Head of caudate nucleus (tissue), 42 donors: Measurements from ENCODE around the gene PDXDC1.
"Not testable (repeated sequence)": the region's sequence is repeated elsewhere in the genome, so short reads cannot be mapped to it uniquely, and the experiment has no call there.

ENCODE experiments used
- DNase-seq, 42 donors: peaks; one replicate each; pipeline versions ENCODE4 v3.0.0 to v3.0.0-alpha.2; 2020 to 2021; ENCODE audit warnings: mixed read lengths in 7 of 42
- intact Hi-C: fragments of 100-400 bp; cut with DNase I; formaldehyde crosslinking; loops from one replicate; pipeline ENCODE4 v1.15.0; 2022

PDXDC1 gene

GRCh38 chr16:15029749-15030148 is 54.9 kb downstream of the PDXDC1 start:
- peak in 4 of 42 donors; percentile 14 to 35 (median 28) for DNase-seq
- intact Hi-C loops: not testable (repeated sequence)

- DNase-seq: peak in 3 of 42 donors; percentile 7 to 21 (median 21)
- intact Hi-C loops: no loop called here
Measured at GRCh38 chr16:15031179-15031578, 56.4 kb downstream of the PDXDC1 start.

DNA sequence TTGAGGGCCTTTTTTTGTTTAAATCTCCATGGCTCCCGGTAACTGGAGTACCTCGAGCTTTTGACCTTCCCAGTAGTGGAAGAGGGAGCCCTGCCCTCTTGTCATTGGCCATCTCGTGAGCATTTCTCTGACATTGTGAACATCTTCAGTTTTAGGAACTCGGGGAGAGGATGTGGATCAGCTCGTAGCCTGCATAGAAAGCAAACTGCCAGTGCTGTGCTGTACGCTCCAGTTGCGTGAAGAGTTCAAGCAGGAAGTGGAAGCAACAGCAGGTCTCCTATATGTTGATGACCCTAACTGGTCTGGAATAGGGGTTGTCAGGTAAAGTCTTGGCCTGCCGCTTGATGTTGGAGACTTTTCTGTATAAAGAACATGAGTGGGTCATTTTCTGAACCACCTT is 56.8 kb downstream of the PDXDC1 start:
- intact Hi-C loops: no loop called here
- DNase-seq: peak in 2 of 42 donors; percentile 1 to 13

- DNase-seq: peak in 2 of 42 donors; percentile 7 to 9
- intact Hi-C loops: no loop called here
Measured at GRCh38 chr16:15032547-15033308, 57.9 kb downstream of the PDXDC1 start.

GRCh38 chr16:15033309-15033707 is 58.5 kb downstream of the PDXDC1 start:
- intact Hi-C loops: no loop called here
- DNase-seq: peak in 3 of 42 donors; percentile 1 to 11 (median 4)

- peak in 2 of 42 donors; percentile 9 to 19 for DNase-seq
- intact Hi-C loops: no loop called here
Measured at GRCh38 chr16:15034266-15035162, 59.7 kb downstream of the PDXDC1 start.

DNA sequence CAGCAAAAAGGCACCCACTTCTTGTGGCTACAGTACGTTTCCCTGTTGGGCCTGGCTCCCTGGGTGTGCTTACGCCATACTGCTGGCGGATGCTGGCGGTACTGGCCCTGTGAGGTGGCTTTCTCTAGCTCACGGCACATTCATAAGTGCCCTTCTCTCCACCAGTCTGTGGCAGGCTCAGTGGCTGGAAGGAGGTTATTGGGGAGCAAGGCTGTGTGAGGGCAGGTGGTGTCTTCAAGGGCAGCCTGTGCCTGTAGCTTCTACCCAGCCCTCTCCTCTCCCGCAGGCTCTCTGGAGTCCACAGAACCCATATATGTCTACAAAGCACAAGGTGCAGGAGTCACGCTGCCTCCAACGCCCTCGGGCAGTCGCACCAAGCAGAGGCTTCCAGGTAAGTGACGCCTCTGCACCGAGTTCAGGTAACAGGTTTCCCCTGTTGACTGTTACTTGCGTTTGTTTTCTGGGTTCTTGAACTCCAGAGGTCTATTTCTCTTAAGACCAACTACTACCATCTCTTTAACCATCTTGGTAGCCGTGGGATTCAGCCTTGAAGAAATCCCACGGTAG is 60.4 kb downstream of the PDXDC1 start:
- intact Hi-C loops: no loop called here

GRCh38 chr16:15037003-15037402 is 62.2 kb downstream of the PDXDC1 start:
- DNase-seq: peak in 3 of 42 donors; percentile 36 to 40 (median 37)
- intact Hi-C loops: no loop called here

More for the DNA sequence above, 60.4 kb downstream of the PDXDC1 start:
- peak in 2 of 42 donors; percentile 7 to 16 for DNase-seq

DNA sequence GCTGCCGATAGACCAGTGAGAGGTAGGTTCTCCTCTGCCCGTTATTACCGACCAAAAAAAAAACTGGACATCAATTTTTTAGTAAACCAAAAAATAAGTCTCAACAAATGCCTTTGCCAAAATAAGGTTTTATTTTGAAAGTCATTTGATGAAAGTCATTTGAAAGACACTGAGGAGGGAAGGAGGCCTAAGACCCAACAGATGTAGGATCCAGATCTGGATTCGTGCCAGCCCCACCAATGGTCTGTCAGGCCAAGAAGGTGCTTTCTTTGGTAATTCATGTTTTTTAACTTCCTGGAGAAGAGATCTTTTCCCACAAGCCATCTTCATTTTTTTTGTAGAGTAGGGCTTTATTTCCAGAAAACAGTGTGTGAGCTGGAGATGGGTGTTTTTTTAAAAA is 62.9 kb downstream of the PDXDC1 start:
- intact Hi-C loops: no loop called here
- DNase-seq: no peak

GRCh38 chr16:15038689-15039088 is 63.9 kb downstream of the PDXDC1 start:
- no peak for DNase-seq

DNA sequence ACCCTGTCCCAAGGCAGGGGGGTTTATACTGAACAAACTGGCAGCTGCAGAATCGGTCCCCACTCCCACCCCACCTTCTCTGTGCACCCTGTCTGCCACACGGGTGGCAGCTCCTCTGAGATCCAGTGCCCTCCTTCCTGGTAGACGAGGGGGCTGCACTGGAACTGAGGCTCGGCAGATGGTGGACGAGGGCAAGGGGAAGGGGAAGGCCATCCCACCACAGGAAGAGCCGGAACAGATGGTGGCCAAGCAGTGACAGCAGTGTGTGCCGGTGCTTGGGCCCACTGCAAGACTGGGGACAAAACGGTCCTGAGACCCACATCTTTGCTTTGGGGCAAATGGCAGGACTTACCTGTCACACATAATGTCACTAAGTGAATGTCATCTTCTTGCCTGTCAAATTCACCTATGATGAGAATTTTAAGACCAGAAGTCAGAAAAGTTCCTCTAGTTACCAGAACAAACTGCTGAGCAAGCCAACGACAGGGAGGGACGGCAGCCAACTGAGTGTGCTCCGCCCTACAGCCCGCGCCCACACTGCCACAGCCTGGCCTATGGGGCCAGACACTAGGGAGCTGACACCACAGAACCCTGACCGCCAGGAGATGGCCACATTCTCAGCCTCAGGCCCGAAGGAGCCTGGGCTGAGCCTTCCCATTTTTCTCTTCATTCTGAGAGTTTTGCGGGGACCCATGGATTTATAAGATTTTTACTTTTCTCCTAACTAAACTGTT is 66.6 kb downstream of the PDXDC1 start:
- intact Hi-C loops: no loop called here
- peak in 41 of 42 donors; percentile 36 to 80 (median 62) for DNase-seq

More at GRCh38 chr16:15038689-15039088, 63.9 kb downstream of the PDXDC1 start:
- intact Hi-C loops: no loop called here

DNA sequence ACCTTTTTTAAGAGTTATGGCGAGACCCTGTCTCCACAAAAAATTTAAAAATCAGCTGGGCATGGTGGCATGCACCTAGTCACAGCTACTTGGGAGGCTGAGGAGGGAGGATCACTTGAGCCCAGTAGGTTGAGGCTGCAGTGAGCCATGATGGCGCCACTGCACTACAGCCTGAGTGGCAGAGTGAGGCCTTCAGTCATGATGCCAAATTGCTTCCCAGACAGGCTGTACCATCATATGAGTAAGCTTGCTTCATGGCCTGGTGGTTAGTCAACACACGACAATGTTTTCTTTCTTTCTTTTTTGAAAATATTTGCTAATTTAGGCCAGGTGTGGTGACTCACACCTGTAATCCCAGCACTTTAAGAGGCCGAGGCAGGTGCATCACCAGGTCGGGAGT is 68.5 kb downstream of the PDXDC1 start:
- intact Hi-C loops: no loop called here
- no peak for DNase-seq

DNA sequence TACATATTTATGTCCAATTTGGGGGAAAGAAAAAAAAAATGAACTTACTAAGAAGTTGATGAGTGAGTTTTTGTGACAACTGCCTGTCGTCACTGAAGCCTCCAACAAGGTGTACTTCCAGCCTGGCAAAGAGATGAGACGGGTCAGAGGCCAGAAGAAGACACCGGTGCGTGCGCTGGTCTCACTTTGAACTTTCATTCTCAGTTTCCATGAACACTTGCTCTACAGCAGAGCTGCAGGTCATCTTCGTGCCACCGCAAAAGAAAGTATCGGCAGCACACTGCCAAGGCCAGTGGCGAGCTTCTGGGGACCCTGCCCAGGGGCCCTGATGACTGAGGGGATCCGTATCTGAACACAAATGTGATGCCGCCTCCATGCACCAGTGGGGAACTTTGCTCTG is 69.5 kb downstream of the PDXDC1 start:
- no peak for DNase-seq
- intact Hi-C loops: no loop called here

DNA sequence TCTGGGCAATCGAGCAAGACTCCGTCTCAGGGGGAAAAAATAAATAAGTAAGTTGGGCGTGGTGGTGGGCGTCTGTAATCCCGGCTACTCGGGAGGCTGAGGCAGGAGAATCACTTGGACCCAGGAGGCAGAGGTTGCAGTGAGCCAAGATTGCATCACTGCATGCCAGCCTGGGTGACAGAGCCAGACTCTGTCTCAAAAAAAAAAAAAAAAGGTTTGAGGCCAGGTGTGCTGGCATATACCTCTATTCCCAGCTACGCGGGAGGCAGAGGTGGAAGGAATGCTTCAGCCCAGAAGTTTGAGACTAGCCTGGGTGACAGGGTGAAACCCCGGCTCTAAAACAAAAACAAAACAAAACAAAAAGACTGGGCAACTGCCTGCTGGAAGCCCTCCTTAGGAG is 70.4 kb downstream of the PDXDC1 start:
- DNase-seq: peak in 1 of 42 donors; percentile 22
- intact Hi-C loops: not testable (repeated sequence)

DNA sequence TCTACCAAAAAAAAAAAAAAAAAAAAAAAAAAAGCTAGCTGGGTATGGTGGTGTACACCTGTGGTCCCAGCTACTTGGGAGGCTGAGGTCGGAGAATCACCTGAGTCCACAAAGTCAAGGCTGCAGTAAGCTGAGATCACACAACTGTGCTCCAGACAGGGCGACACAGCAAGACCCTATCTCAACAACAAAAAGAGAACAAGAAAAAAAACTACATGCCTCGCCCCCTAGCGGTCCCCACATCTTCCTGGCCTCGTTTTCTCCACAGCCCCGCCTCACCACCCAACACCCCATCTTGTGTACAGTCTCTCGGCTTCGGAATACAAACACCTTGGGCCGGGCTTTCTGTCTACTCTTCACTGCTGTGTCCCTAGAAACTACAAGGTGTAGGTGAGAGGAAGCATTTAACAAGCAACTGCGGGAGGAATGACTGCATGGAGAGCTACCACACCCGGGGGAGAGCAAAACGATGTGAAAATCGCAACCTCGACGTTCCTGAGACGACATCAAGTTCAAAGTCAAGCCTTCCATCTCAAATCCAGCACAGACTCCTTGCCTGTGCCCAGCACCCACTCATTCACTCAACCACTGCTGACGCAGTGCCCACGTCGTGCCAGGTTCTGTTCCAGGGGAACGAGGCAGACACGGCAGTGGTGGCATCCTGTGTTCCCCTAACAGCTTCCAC is 72.0 kb downstream of the PDXDC1 start:
- intact Hi-C loops: no loop called here
- peak in 2 of 42 donors; percentile 29 to 33 for DNase-seq

- no peak for DNase-seq
- intact Hi-C loops: no loop called here
Measured at GRCh38 chr16:15049581-15050180, 74.9 kb downstream of the PDXDC1 start.

GRCh38 chr16:15050440-15050839 is 75.6 kb downstream of the PDXDC1 start:
- peak in 1 of 42 donors; percentile 18 for DNase-seq
- intact Hi-C loops: not testable (repeated sequence)

- intact Hi-C loops: no loop called here
- no peak for DNase-seq
Measured at GRCh38 chr16:15051387-15051951, 76.6 kb downstream of the PDXDC1 start.
